HG02610 (cell line): Measurements from ENCODE around the gene LUC7L3.
A peak's percentile ranks its signal among the peaks of the same experiment; 100 is the strongest.
"Not testable (repeated sequence)": the region's sequence is repeated elsewhere in the genome, so short reads cannot be mapped to it uniquely, and the experiment has no call there.

Experiments
- ATAC-seq: cut with Tn5 transposase; IDR thresholded peaks from one replicate; pipeline ENCODE4 v1.9.1; 2021; ENCODE audit warnings: mild to moderate bottlenecking, moderate library complexity; ENCODE audit not compliant: unreplicated experiment

Gene LUC7L3

GRCh38 chr17:50708050-50709000 lies 11.1 kb upstream of the LUC7L3 start:
- ATAC-seq = peak; percentile 2

DNA sequence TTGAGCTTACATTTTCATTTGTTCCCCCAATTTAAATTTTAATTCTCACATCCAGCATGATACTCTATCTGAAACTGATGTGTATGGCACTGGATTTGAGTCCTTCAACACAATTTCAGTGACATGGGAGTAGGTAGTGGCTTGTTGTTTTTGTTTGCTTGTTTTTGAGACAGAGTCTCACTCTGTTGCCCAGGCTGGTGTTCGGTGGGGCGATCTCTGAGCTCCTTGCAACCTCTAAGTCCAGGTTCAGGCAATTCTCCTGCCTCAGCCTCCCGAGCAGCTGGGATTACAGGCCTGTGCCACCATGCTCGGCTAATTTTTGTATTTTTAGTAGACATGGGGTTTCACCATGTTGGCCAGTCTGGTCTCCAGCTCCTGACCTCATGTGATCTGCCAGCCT lies 10.3 kb upstream of the LUC7L3 start:
- ATAC-seq = not testable (repeated sequence)

GRCh38 chr17:50710025-50710424 lies 9.4 kb upstream of the LUC7L3 start:
- no peak for ATAC-seq

DNA sequence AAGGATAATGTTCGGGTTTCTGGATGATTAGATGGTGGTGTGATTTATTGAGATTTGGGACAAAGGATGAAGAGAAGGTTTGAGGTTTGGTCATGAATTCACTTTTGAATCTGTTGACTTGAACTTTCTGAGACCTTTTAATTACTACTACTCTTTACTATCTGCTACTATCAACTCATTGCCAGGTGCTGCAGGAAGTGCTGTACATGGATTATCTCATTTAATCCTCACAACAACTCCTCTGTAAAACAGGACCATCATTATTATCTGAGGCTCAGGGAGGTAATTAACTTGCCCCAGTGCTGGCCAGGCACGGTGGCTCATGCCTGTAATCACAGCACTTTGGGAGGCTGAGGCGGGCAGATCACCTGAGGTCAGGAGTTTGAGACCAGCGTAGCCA lies 8.8 kb upstream of the LUC7L3 start:
- no peak for ATAC-seq

GRCh38 chr17:50712641-50713040 lies 6.8 kb upstream of the LUC7L3 start:
- no peak for ATAC-seq

- ATAC-seq = no peak
These were observed 3.9 kb upstream of the LUC7L3 start for GRCh38 chr17:50715471-50715870.

DNA sequence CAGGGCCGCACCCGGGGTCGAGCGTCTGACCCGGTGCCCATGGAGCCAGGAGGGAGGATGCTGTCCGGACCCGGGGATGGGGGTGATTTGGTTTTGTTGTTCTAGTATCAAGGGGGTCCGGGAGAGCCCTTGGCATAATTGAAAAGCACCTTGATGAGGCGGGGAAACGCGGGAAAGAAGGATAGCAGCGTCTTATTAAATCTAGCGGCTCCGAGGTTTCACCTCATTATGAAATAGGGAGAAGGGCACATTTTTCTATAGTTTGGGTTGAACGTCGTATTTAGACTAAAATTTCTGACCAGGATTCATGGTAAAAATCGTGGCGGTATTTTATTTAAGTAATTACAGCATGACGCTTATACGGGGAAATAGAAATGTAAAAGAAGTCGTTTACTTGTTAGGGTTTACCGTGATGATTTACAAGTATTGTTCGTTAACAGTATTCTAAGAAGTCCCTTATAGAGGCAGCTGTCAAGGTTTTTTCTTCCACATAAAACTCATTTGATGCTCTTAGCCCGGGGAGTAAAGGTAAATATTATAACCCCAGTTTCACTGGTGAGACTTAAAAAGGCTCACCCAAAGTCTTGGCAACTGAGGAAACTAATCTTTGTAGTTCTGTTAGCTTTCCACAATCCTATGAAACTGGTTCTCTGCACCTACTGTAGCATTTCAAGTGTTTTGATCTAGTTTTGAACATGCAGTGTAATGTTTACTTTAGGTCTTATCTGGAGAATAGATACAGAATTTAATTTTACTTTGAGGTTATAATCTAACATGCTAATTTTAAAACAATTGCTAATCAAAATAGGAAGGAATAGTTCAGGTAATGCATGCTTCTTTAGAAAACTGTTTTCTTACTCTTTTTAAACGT lies 756 bp downstream of the LUC7L3 start:
- ATAC-seq = no peak

DNA sequence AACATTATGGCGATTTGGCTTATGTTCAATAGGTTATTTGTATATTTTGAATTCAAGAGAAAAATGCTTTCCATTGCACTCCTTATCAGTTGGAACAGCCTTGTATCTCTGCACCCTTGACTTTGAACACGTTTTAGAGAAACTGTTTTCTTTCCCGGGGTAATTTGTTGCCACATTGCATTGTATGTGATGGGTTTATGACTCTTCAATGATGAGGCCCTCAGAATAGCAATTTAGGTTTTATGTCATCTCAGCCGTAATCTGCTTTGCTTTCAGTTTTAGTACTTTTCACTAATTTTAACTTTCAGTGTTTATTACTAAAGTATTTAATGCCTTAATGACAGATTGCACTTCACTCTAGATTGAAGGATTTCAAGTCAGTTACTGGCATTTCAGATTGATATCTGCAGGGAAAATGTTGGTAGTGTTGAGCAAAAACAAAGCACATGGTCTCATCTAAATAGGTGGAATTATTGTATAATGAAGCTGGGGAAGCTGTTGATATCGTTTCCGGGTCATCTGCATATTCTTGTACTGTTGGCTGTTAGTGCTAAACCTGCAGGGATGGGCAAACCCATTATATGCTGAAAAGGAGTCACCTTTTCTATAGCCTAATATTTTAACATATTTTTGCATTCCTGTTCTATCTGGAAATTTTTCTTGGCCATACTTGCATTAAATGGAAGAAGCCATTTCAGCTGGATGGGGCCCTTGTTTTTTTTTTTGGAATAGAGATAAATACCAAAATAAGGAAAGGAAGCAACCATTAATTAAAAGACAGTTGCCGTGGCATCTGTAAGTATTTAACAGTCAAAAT lies 2.0 kb downstream of the LUC7L3 start:
- ATAC-seq = no peak

DNA sequence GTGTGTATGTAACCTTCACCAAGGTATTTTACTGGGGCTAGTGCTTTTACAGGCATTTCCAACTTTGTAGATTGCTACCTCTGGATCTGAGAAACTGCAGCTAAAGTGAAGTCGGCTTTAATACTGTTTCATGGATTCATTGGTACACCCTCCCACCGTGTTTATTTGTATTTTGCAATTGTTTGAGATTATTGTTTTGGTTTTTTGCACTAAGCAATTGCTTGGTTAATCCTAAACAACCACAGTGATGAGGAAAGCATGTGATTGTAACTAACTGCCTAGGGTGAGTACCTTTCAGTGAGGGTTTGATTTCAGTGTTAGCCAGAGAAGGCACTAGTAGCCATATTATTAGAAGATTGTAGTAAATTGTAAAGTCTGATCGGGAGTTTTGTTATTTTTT lies 3.3 kb downstream of the LUC7L3 start:
- ATAC-seq = no peak

DNA sequence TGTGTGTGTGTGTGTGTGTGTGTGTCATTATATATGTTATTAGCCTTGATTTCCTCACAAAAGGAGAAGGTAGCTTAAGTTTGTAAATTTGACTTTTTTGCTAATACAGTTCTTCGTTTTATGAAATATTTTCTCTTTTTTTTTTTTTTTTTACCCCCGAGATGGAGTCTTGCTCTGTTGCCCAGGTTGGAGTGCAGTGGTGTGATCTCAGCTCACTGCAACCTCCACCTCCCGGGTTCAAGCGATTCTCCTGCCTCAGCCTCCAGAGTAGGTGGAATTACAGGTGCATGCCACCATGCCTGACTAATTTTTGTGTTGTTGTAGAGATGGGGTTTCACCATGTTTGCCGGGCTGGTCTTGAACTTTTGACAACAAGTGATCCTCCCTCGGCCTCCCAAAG lies 5.2 kb downstream of the LUC7L3 start:
- not testable (repeated sequence) for ATAC-seq

DNA sequence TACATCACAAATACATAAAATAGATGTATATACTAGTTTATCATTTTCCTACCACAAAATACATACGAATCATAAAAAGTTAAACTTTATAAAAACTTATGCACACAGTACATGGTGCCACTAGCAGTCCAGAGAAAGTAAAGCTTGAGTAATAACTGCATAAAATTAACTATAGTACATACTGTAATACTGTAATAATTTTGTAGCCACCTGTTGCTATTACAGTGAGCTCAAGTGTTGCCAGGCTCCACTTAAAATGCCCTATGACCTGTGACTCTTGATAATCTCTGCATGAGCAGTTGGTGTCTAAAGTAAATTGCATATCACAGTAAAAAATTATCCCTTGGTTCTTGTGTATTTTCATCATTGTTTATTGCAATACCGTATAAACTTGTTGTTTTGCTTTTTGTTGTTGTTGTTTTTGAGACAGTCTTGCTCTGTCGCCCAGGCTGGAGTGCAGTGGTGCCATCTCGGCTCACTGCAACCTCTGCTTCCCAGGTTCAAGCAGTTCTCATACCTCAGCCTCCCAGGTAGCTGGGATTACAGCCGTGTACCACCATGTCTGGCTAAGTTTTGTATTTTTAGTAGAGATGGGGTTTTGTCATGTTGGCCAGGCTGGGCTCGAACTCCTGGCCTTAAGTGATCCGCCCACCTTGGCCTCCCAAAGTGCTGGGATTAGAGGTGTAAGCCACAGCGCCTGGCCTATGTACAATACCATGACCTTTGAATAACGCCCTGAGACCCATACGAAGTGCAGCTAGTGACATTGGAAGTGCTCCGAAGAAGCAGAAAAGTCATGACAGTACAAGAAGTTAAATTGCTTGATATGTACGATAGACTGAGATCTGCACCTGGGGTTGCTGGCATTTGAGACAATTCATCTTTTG lies 6.6 kb downstream of the LUC7L3 start:
- ATAC-seq = no peak

GRCh38 chr17:50728112-50728429 lies 8.7 kb downstream of the LUC7L3 start:
- ATAC-seq = no peak

DNA sequence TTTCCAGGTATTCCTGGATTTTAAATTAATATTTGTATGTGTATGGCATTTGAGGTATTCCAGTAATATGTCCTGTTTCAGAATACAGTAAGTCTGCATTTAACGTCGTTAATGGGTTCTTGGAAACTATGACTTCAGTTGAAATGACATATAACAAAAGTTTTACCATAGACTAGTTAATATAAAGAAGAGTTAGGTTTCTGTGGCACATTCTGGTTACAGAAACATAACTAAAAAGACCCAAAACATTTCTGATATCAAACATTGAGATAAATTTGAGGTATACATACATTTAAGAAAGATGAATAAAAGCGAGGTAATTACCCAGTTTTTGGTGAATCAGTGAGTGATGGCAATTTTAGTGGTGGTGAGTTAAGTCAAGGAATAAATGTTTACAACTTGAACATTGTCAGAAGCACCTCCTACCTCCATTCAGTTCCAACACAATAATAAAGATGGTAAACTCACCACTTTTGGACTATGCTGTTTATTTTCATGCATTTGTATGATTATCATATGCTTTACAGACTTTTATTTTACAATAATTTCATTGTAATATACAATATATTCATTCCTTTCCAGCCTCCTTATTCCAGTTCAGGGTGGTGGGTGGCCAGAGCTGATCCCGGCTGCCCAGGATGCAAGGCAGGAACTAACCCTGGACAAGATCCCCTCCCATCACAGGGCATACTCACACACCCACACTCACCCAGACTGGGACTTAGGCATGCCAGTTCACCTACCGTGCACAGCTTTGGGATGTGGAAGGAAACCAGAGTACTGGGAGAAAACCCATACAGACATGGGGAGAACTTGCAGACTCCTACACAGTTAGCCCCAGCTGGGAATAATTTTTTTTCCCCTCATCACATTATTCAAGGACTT lies 9.7 kb downstream of the LUC7L3 start:
- ATAC-seq = no peak

GRCh38 chr17:50731575-50732460 lies 12.4 kb downstream of the LUC7L3 start:
- ATAC-seq = no peak

- ATAC-seq = no peak
These were observed 15.9 kb downstream of the LUC7L3 start for GRCh38 chr17:50735287-50735686.

- no peak for ATAC-seq
These were observed 17.8 kb downstream of the LUC7L3 start for GRCh38 chr17:50737118-50737698.

- no peak for ATAC-seq
These were observed 19.7 kb downstream of the LUC7L3 start for GRCh38 chr17:50739098-50739497.

GRCh38 chr17:50745631-50746030 lies 26.2 kb downstream of the LUC7L3 start:
- ATAC-seq = no peak
